K562 (cell line): ENCODE data around the gene OCA2. TPM values are rescaled to one million over a fixed set of nuclear protein-coding genes. Genes with fewer than 3 reads are reported as not detected.

Experiments used
- ATAC-seq: fragments of 200-7000 bp; cut with Tn5 transposase; 3 replicates; pipeline ENCODE4 v1.9.1; 2020; ENCODE audit warnings: moderate library complexity
- BruUV-seq: library from RNA; stranded (reverse); fragments of 400-500 nt; replicated peaks from 2 replicates; lab custom pipeline; 2021; lab: Mats Ljungman, UMichigan
- CTCF ChIA-PET: fragments of 300-600 bp; formaldehyde crosslinking; extraction: SDS; loops from one replicate; lab custom pipeline; 2021; ENCODE audit warnings: low intra/inter-chr PET ratio; lab: Yijun Ruan, JAX
- POLR2A ChIA-PET: fragments of 300-600, 350-650 bp; sonication (Branson Sonifier 250); formaldehyde crosslinking; extraction: SDS; loops from one replicate; lab custom pipeline; 2021; ENCODE audit warnings: antibody characterized with exemption, inconsistent platforms; lab: Yijun Ruan, JAX
- DNase-seq, 4 experiments: peaks; one replicate each; pipeline versions ENCODE4 v3.0.0 to v3.0.0-alpha.2; 2011 to 2018; ENCODE audit warnings: low spot score in 3 of 4, mixed read lengths in 3 of 4; ENCODE audit errors: extremely low read depth in 1 of 4
- FAIRE-seq: peaks from 2 replicates; lab custom pipeline; 2011; peaks lifted over from hg19 to GRCh38; lab: Jason Lieb, UNC
- H2AFZ ChIP-seq: 2 replicates; pipeline ENCODE4 v1.6.0; 2011; ENCODE audit warnings: low read depth, low read length, control low read depth, inconsistent platforms
- H3K27ac ChIP-seq: fragments of 200-600 bp; 3 replicates; pipeline ENCODE4 v1.8.0; 2011; ENCODE audit warnings: low read depth, mild to moderate bottlenecking, control low read depth, inconsistent platforms, low read length, moderate library complexity, mixed read lengths; ENCODE audit errors: extremely low read depth
- H3K27me3 ChIP-seq, 2 experiments: fragments of 300-600 bp in 1 of 2; 2 replicates in 1 of 2; 3 replicates in 1 of 2; pipeline versions ENCODE4 v1.6.0 to v1.8.0; 2011; ENCODE audit warnings: inconsistent platforms in 2 of 2, low read length in 2 of 2, mild to moderate bottlenecking in 1 of 2, mixed read lengths in 1 of 2, moderate library complexity in 1 of 2; ENCODE audit not compliant: control insufficient read depth in 2 of 2, insufficient read depth in 2 of 2
- H3K36me3 ChIP-seq: fragments of 300-600 bp; 3 replicates; pipeline ENCODE4 v1.8.0; 2011; ENCODE audit warnings: mild to moderate bottlenecking, low read length, inconsistent platforms; ENCODE audit not compliant: control insufficient read depth, insufficient read depth
- H3K4me1 ChIP-seq, 2 experiments: fragments of 200-600 bp in 1 of 2; replicated peaks in 1 of 2; 2 replicates in 1 of 2; 3 replicates in 1 of 2; pipeline versions ENCODE4 v1.5.1 to v1.8.0; 2011; ENCODE audit warnings: inconsistent platforms in 2 of 2, low read length in 2 of 2, mild to moderate bottlenecking in 1 of 2, mixed read lengths in 1 of 2, moderate library complexity in 1 of 2; ENCODE audit not compliant: control insufficient read depth in 2 of 2, insufficient read depth in 2 of 2
- H3K4me2 ChIP-seq: 2 replicates; pipeline ENCODE4 v1.6.1; 2011; ENCODE audit warnings: low read length, control low read depth, inconsistent platforms, mixed read lengths; ENCODE audit not compliant: insufficient read depth
- H3K4me3 ChIP-seq: fragments of 200-600 bp; sonication (generic), shearing (Covaris generic); 2 replicates; pipeline ENCODE4 v1.5.1; 2016; ENCODE audit warnings: control low read depth, inconsistent platforms
- H3K79me2 ChIP-seq: fragments of 200-600 bp; 3 replicates; pipeline ENCODE4 v1.8.0; 2011; ENCODE audit warnings: low read length, inconsistent platforms; ENCODE audit not compliant: control insufficient read depth, insufficient read depth
- H3K9ac ChIP-seq, 2 experiments: 2 replicates each; pipeline versions ENCODE4 v1.6.0 to v1.6.1; 2011; ENCODE audit warnings: low read depth in 2 of 2, low read length in 2 of 2, control low read depth in 1 of 2, inconsistent platforms in 1 of 2, mild to moderate bottlenecking in 1 of 2, mixed read lengths in 1 of 2; ENCODE audit not compliant: insufficient read depth in 1 of 2
- H3K9me1 ChIP-seq: one replicate; pipeline ENCODE4 v1.6.0; 2011; ENCODE audit warnings: inconsistent platforms, mild to moderate bottlenecking, low read length, moderate library complexity; ENCODE audit not compliant: control insufficient read depth, insufficient read depth
- H3K9me3 ChIP-seq: replicated peaks from 2 replicates; pipeline ENCODE4 v1.5.1; 2011; ENCODE audit warnings: low read depth, low read length, inconsistent platforms; ENCODE audit not compliant: control insufficient read depth, insufficient read depth
- H4K20me1 ChIP-seq: replicated peaks from 2 replicates; pipeline ENCODE4 v1.6.1; 2011; ENCODE audit warnings: low read length, inconsistent platforms, mixed read lengths; ENCODE audit not compliant: control insufficient read depth, insufficient read depth
- CLOCK ChIP-seq: fragments of 250-450 bp; sonication (Bioruptor Pico); IDR thresholded peaks from 2 replicates; pipeline ENCODE4 v1.4.0; 2020; ENCODE audit warnings: mild to moderate bottlenecking, moderate library complexity, borderline replicate concordance
- E2F1 ChIP-seq: sonication (generic); formaldehyde crosslinking; IDR thresholded peaks from 2 replicates; pipeline ENCODE4 v1.8.1; 2023; ENCODE audit warnings: mild to moderate bottlenecking, missing genetic modification reagents, moderate library complexity
- HBP1 ChIP-seq: fragments of 450-650 bp; formaldehyde crosslinking; IDR thresholded peaks from 2 replicates; pipeline ENCODE4 v1.4.0; 2022; ENCODE audit warnings: missing genetic modification characterization
- L3MBTL2 ChIP-seq: fragments of 450-650 bp; IDR thresholded peaks from 2 replicates; pipeline ENCODE4 v1.6.1; 2016; ENCODE audit warnings: mild to moderate bottlenecking, moderate library complexity
- ZBTB49 ChIP-seq: sonication (generic); formaldehyde crosslinking; IDR thresholded peaks from 2 replicates; pipeline ENCODE4 v1.8.0; 2022; ENCODE audit warnings: missing genetic modification reagents, mild to moderate bottlenecking, borderline replicate concordance
- ZNF134 ChIP-seq: fragments of 250-450 bp; sonication (Bioruptor Pico); conservative IDR thresholded peaks from 2 replicates; pipeline ENCODE4 v1.4.0; 2020
- ZNF316 ChIP-seq: fragments of 450-650 bp; IDR thresholded peaks from 2 replicates; pipeline ENCODE4 v1.6.1; 2016
- WGBS: fragments of 100-300 bp; shearing (Covaris generic); methylation state at CpG from one replicate; pipeline ENCODE4 v1.1.6; 2016; ENCODE audit warnings: low coverage, mixed read lengths; ENCODE audit not compliant: insufficient coverage; ENCODE audit errors: missing lambda C conversion rate; 5-methylcytosine and 5-hydroxymethylcytosine counted together
- in situ Hi-C: fragments of 300-500 bp; cut with MboI; formaldehyde crosslinking; loops from 4 replicates; pipeline ENCODE4 v1.15.0; 2018; ENCODE audit warnings: inconsistent platforms, mixed read lengths
- intact Hi-C: fragments of 100-400 bp; cut with micrococcal nuclease; formaldehyde crosslinking; loops from 2 replicates; pipeline ENCODE4 v1.14.2; 2022
- polyA plus RNA-seq, 8 experiments: library from polyadenylated mRNA; depleted of rRNA in 4 of 8; stranded (reverse) in 5 of 8; unstranded in 3 of 8; fragments of >200 nt; fragmentation: Nextera tagmentation in 2 of 8; fragmentation: Illumina TruSeq in 1 of 8; extraction: Ambion mirVana in 2 of 8; extraction: Trizol in 1 of 8; gene quantifications; 2 replicates each; pipeline versions ENCODE4 v1.2.1 to v1.2.3, GENCODE V29; 2011 to 2014; ENCODE audit warnings: inconsistent platforms in 1 of 8, missing spikeins in 1 of 8
- total RNA-seq, 7 experiments: library from RNA; depleted of rRNA in 6 of 7; stranded (reverse); fragments of >200 nt in 6 of 7; fragmentation: Illumina TruSeq in 2 of 7; extraction: Trizol in 2 of 7; gene quantifications; 2 replicates each; pipeline versions ENCODE4 v1.2.1 to v1.2.3, GENCODE V29; 2011 to 2021; ENCODE audit warnings: low replicate concordance in 1 of 7

OCA2 gene
- total and polyA plus RNA-seq, 9 of the 15 experiments (the other 6 are each of a cell fraction or from before 2014, with no cell fraction given) = 0.07 to 0.59 (median 0.17) TPM; not detected in 1

GRCh38 chr15:27983496-27983895 is 115.6 kb downstream of the OCA2 start:
- intact Hi-C loops = no loop called here
- DNase-seq = no peak
- WGBS = 1% methylated on average over 9 of the region's 9 CpGs

GRCh38 chr15:27977696-27978095 is 121.4 kb downstream of the OCA2 start:
- ATAC-seq (no peak), FAIRE-seq (no peak), DNase-seq (no peak)
- Histone ChIP-seq H3K27me3 (peaks cover 0 to 14% of the 10 kb centered on the region in 2 experiments; a peak in 2 of 5 replicates), H3K27ac (no peak overlapping the region), H3K4me1 (no peaks in the 10 kb centered on the region), H3K79me2 (no peaks in the 10 kb centered on the region), H3K36me3 (no peaks in the 10 kb centered on the region), H3K9ac (no peak overlapping the region), H3K4me2 (no peak overlapping the region), H2AFZ (no peak overlapping the region), H3K4me3 (no peak overlapping the region), H3K9me3 (no peaks in the 10 kb centered on the region), H3K9me1 (no peaks in the 10 kb centered on the region), H4K20me1 (no peaks in the 10 kb centered on the region)
- CTCF ChIA-PET = no interaction called here
- BruUV-seq = no TSS peak
- in situ Hi-C loops = no loop called here
- intact Hi-C loops = no loop called here
- POLR2A ChIA-PET = no interaction called here
- WGBS = 0% methylated on average over 4 of the region's 4 CpGs
- TF ChIP-seq ZBTB49 (CRISPR knock-in tag) = no peak
- TF ChIP-seq CLOCK (CRISPR knock-in tag) = no peak
- no peak for TF ChIP-seq E2F1 (CRISPR knock-in tag)
- TF ChIP-seq HBP1 (CRISPR knock-in tag) = no peak
- no peak for TF ChIP-seq L3MBTL2

More at GRCh38 chr15:27983496-27983895, 115.6 kb downstream of the OCA2 start:
- no peaks in the 10 kb centered on the region for H3K9me1 ChIP-seq
- no peak overlapping the region for H3K27ac ChIP-seq
- no peak overlapping the region for H3K4me3 ChIP-seq
- no peak overlapping the region for H3K9ac ChIP-seq
- in situ Hi-C loops = no loop called here
- no peaks in the 10 kb centered on the region for H4K20me1 ChIP-seq
- H3K4me2 ChIP-seq = no peak overlapping the region
- no peaks in the 10 kb centered on the region for H3K4me1 ChIP-seq
- CTCF ChIA-PET = no interaction called here
- H2AFZ ChIP-seq = no peak overlapping the region
- TF ChIP-seq ZNF316 (no peak), ZNF134 (CRISPR knock-in tag) (no peak)
- TF ChIP-seq, all 486 proteins: peak for 0
- H3K79me2 ChIP-seq = no peaks in the 10 kb centered on the region
- no peaks in the 10 kb centered on the region for H3K36me3 ChIP-seq
- POLR2A ChIA-PET = no interaction called here
- H3K27me3 ChIP-seq = peaks cover 12 to 46% of the 10 kb centered on the region in 2 experiments; a peak in 4 of 5 replicates
- H3K9me3 ChIP-seq = no peaks in the 10 kb centered on the region
- no TSS peak for BruUV-seq
- ATAC-seq = no peak
- no peak for FAIRE-seq
